GM19043 (cell line): ENCODE results near the gene DNASE2.
"Not testable (repeated sequence)": the region's sequence is repeated elsewhere in the genome, so short reads cannot be mapped to it uniquely, and the experiment has no call there.

ENCODE experiments used
- ATAC-seq: cut with Tn5 transposase; IDR thresholded peaks from one replicate; pipeline ENCODE4 v1.9.1; 2021; ENCODE audit warnings: low read depth; ENCODE audit not compliant: unreplicated experiment

The DNASE2 gene

GRCh38 chr19:12881172-12881808 is at the start of gene DNASE2:
DNASE2 (minus strand) TSS chr19:12881449; CDS start chr19:12881375, 74 bp downstream.
- ATAC-seq = peak; percentile 78

- ATAC-seq = no peak
Measured at GRCh38 chr19:12930002-12930645, 48.9 kb upstream of the DNASE2 start.

- no peak for ATAC-seq
Measured at GRCh38 chr19:12924621-12925310, 43.5 kb upstream of the DNASE2 start.

- ATAC-seq = no peak
Measured at GRCh38 chr19:12922959-12923358, 41.7 kb upstream of the DNASE2 start.

- ATAC-seq = no peak
Measured at GRCh38 chr19:12921047-12921446, 39.8 kb upstream of the DNASE2 start.

- no peak for ATAC-seq
Measured at GRCh38 chr19:12918253-12918652, 37.0 kb upstream of the DNASE2 start.

GRCh38 chr19:12915860-12916259 is 34.6 kb upstream of the DNASE2 start:
- ATAC-seq = not testable (repeated sequence)

- ATAC-seq = no peak
Measured at GRCh38 chr19:12913851-12914690, 32.8 kb upstream of the DNASE2 start.

GRCh38 chr19:12913011-12913561 is 31.8 kb upstream of the DNASE2 start:
- no peak for ATAC-seq

GRCh38 chr19:12912571-12912970 is 31.3 kb upstream of the DNASE2 start:
- ATAC-seq = no peak

GRCh38 chr19:12907166-12907565 is 25.9 kb upstream of the DNASE2 start:
- ATAC-seq = no peak

GRCh38 chr19:12899891-12900518 is 18.8 kb upstream of the DNASE2 start:
- peak; percentile 66 for ATAC-seq

- ATAC-seq = no peak
Measured at GRCh38 chr19:12896460-12896859, 15.2 kb upstream of the DNASE2 start.

- no peak for ATAC-seq
Measured at GRCh38 chr19:12893582-12893981, 12.3 kb upstream of the DNASE2 start.

GRCh38 chr19:12891553-12892021 is 10.3 kb upstream of the DNASE2 start:
- ATAC-seq = no peak

GRCh38 chr19:12890787-12891552 is 9.7 kb upstream of the DNASE2 start, which contains the start of gene GCDH:
GCDH (plus strand) TSS chr19:12891160; CDS start chr19:12891305, 145 bp downstream.
- ATAC-seq = peak; percentile 94

- ATAC-seq = not testable (repeated sequence)
Measured at GRCh38 chr19:12890299-12890786, 9.1 kb upstream of the DNASE2 start.

- no peak for ATAC-seq
Measured at GRCh38 chr19:12888006-12888603, 6.9 kb upstream of the DNASE2 start.
